ENCODE data around the gene ZNF433. TPM values are rescaled to one million over a fixed set of nuclear protein-coding genes. Genes with fewer than 3 reads are reported as not detected.

Gene ZNF433
- total and polyA plus RNA-seq, 4 donors: 4.4 to 5.8 (median 5.3) TPM

GRCh38 chr19:12052497-12053169 lies 17.2 kb upstream of the ZNF433 start, which contains the start of gene ZNF878:
TSS of gene ZNF878 (minus strand) at chr19:12052961. CDS start at chr19:12052801, 160 bp downstream.
- H3K9me3 ChIP-seq (ENCODE audit: control insufficient read depth, low read length): no peaks in the 10 kb centered on the region
- DNase-seq (peak; percentile 94 to 95), ATAC-seq (ENCODE audit: low FRiP score) (peak; percentile 98)
- no peaks in the 10 kb centered on the region for H3K36me3 ChIP-seq (ENCODE audit: control insufficient read depth in 1 of 2, insufficient read depth in 2 of 2, low read length in 1 of 2)
- H3K4me1 ChIP-seq (ENCODE audit: control insufficient read depth in 1 of 2, insufficient read depth in 2 of 2, low read length in 2 of 2): no peaks in the 10 kb centered on the region
- H3K4me3 ChIP-seq (ENCODE audit: low read length in 2 of 2): peak within 1 kb of the TSS; percentile 49 to 55
- WGBS, 2 donors: 0 to 1% methylated on average over 32 to 46 of the region's 46 CpGs
- H3K27me3 ChIP-seq (ENCODE audit: control insufficient read depth in 1 of 2, insufficient read depth in 2 of 2, low read length in 1 of 2): no peaks in the 10 kb centered on the region
- peak within 1 kb of the TSS in 1 of 2 donors; percentile 75 for H3K27ac ChIP-seq (ENCODE audit: low read depth in 1 of 2, low read length in 2 of 2)
- intact Hi-C loops (cut with DNase I): loop anchor here in 1 of 2 donors (5.0 to 10.0 kb wide), 2 partner anchors 90 to 168 kb away; partner anchors contain the start of gene ZNF69

- Histone ChIP-seq H3K27me3 (ENCODE audit: control insufficient read depth in 1 of 2, insufficient read depth in 2 of 2, low read length in 1 of 2) (no peaks in the 10 kb centered on the region), H3K4me3 (ENCODE audit: low read length in 2 of 2) (peak overlapping the region; percentile 49 to 55), H3K9me3 (ENCODE audit: control insufficient read depth, low read length) (no peaks in the 10 kb centered on the region), H3K4me1 (ENCODE audit: control insufficient read depth in 1 of 2, insufficient read depth in 2 of 2, low read length in 2 of 2) (no peaks in the 10 kb centered on the region), H3K36me3 (ENCODE audit: control insufficient read depth in 1 of 2, insufficient read depth in 2 of 2, low read length in 1 of 2) (no peaks in the 10 kb centered on the region), H3K27ac (ENCODE audit: low read depth in 1 of 2, low read length in 2 of 2) (no peak overlapping the region)
- ATAC-seq (ENCODE audit: low FRiP score) (no peak), DNase-seq (no peak)
- WGBS, 2 donors: 0 to 1% methylated on average over 14 of the region's 14 CpGs
- intact Hi-C loops (cut with DNase I): loop anchor here in 1 of 2 donors (5.0 to 10.0 kb wide), 2 partner anchors 90 to 167 kb away; partner anchors contain the start of gene ZNF69
Observed at GRCh38 chr19:12052091-12052496, 16.6 kb upstream of the ZNF433 start.

GRCh38 chr19:12047868-12048267 lies 12.4 kb upstream of the ZNF433 start:
- no peak for ATAC-seq (ENCODE audit: low FRiP score)

GRCh38 chr19:12043752-12044422 lies 8.4 kb upstream of the ZNF433 start:
- ATAC-seq (ENCODE audit: low FRiP score): no peak

More at GRCh38 chr19:12047868-12048267, 12.4 kb upstream of the ZNF433 start:
- Histone ChIP-seq H3K4me1 (ENCODE audit: control insufficient read depth in 1 of 2, insufficient read depth in 2 of 2, low read length in 2 of 2) (no peaks in the 10 kb centered on the region), H3K9me3 (ENCODE audit: control insufficient read depth, low read length) (peaks cover under 1% of the 10 kb centered on the region), H3K27ac (ENCODE audit: low read depth in 1 of 2, low read length in 2 of 2) (no peak overlapping the region), H3K36me3 (ENCODE audit: control insufficient read depth in 1 of 2, insufficient read depth in 2 of 2, low read length in 1 of 2) (no peaks in the 10 kb centered on the region), H3K27me3 (ENCODE audit: control insufficient read depth in 1 of 2, insufficient read depth in 2 of 2, low read length in 1 of 2) (no peaks in the 10 kb centered on the region), H3K4me3 (ENCODE audit: low read length in 2 of 2) (no peak overlapping the region)
- intact Hi-C loops (cut with DNase I): no loop called here
- DNase-seq: no peak
- 97 to 98% methylated on average over 2 of the region's 2 CpGs for WGBS, 2 donors

GRCh38 chr19:12042893-12043292 lies 7.4 kb upstream of the ZNF433 start:
- Histone ChIP-seq H3K9me3 (ENCODE audit: control insufficient read depth, low read length) (peaks cover 3% of the 10 kb centered on the region), H3K4me3 (ENCODE audit: low read length in 2 of 2) (no peak overlapping the region), H3K27ac (ENCODE audit: low read depth in 1 of 2, low read length in 2 of 2) (no peak overlapping the region), H3K27me3 (ENCODE audit: control insufficient read depth in 1 of 2, insufficient read depth in 2 of 2, low read length in 1 of 2) (no peaks in the 10 kb centered on the region), H3K4me1 (ENCODE audit: control insufficient read depth in 1 of 2, insufficient read depth in 2 of 2, low read length in 2 of 2) (no peaks in the 10 kb centered on the region), H3K36me3 (ENCODE audit: control insufficient read depth in 1 of 2, insufficient read depth in 2 of 2, low read length in 1 of 2) (no peaks in the 10 kb centered on the region)
- no peak for ATAC-seq (ENCODE audit: low FRiP score)
- no peak for DNase-seq
- intact Hi-C loops (cut with DNase I): no loop called here

More at GRCh38 chr19:12043752-12044422, 8.4 kb upstream of the ZNF433 start:
- Histone ChIP-seq H3K27ac (ENCODE audit: low read depth in 1 of 2, low read length in 2 of 2) (no peak overlapping the region), H3K36me3 (ENCODE audit: control insufficient read depth in 1 of 2, insufficient read depth in 2 of 2, low read length in 1 of 2) (no peaks in the 10 kb centered on the region), H3K4me3 (ENCODE audit: low read length in 2 of 2) (no peak overlapping the region), H3K4me1 (ENCODE audit: control insufficient read depth in 1 of 2, insufficient read depth in 2 of 2, low read length in 2 of 2) (no peaks in the 10 kb centered on the region), H3K9me3 (ENCODE audit: control insufficient read depth, low read length) (peaks cover 3% of the 10 kb centered on the region), H3K27me3 (ENCODE audit: control insufficient read depth in 1 of 2, insufficient read depth in 2 of 2, low read length in 1 of 2) (no peaks in the 10 kb centered on the region)
- DNase-seq: no peak
- WGBS, 2 donors: 94 to 97% methylated on average over 5 of the region's 5 CpGs
- intact Hi-C loops (cut with DNase I): no loop called here

- no peaks in the 10 kb centered on the region for H3K9me3 ChIP-seq (ENCODE audit: control insufficient read depth, low read length)
- H3K4me1 ChIP-seq (ENCODE audit: control insufficient read depth in 1 of 2, insufficient read depth in 2 of 2, low read length in 2 of 2): no peaks in the 10 kb centered on the region
- DNase-seq: no peak
- H3K4me3 ChIP-seq (ENCODE audit: low read length in 2 of 2): peak overlapping the region; percentile 50 to 82
- H3K36me3 ChIP-seq (ENCODE audit: control insufficient read depth in 1 of 2, insufficient read depth in 2 of 2, low read length in 1 of 2): no peaks in the 10 kb centered on the region
- no peak for ATAC-seq (ENCODE audit: low FRiP score)
- intact Hi-C loops (cut with DNase I): no loop called here
- WGBS, 2 donors: 15% methylated on average over 8 of the region's 8 CpGs
- no peak overlapping the region for H3K27ac ChIP-seq (ENCODE audit: low read depth in 1 of 2, low read length in 2 of 2)
- H3K27me3 ChIP-seq (ENCODE audit: control insufficient read depth in 1 of 2, insufficient read depth in 2 of 2, low read length in 1 of 2): no peaks in the 10 kb centered on the region
Observed at GRCh38 chr19:12034620-12035019, 859 bp downstream of the ZNF433 start.

GRCh38 chr19:12034198-12034597 lies 1.3 kb downstream of the ZNF433 start:
- Histone ChIP-seq H3K27ac (ENCODE audit: low read depth in 1 of 2, low read length in 2 of 2) (no peak overlapping the region), H3K9me3 (ENCODE audit: control insufficient read depth, low read length) (no peaks in the 10 kb centered on the region), H3K4me1 (ENCODE audit: control insufficient read depth in 1 of 2, insufficient read depth in 2 of 2, low read length in 2 of 2) (no peaks in the 10 kb centered on the region), H3K4me3 (ENCODE audit: low read length in 2 of 2) (no peak overlapping the region), H3K27me3 (ENCODE audit: control insufficient read depth in 1 of 2, insufficient read depth in 2 of 2, low read length in 1 of 2) (no peaks in the 10 kb centered on the region), H3K36me3 (ENCODE audit: control insufficient read depth in 1 of 2, insufficient read depth in 2 of 2, low read length in 1 of 2) (no peaks in the 10 kb centered on the region)
- no peak for ATAC-seq (ENCODE audit: low FRiP score)
- no peak for DNase-seq
- WGBS, 2 donors: 64 to 68% methylated on average over 2 of the region's 2 CpGs
- intact Hi-C loops (cut with DNase I): no loop called here

GRCh38 chr19:12015753-12016116 lies 19.7 kb downstream of the ZNF433 start:
- intact Hi-C loops (cut with DNase I): no loop called here
- Histone ChIP-seq H3K9me3 (ENCODE audit: control insufficient read depth, low read length) (peaks cover 25% of the 10 kb centered on the region), H3K36me3 (ENCODE audit: control insufficient read depth in 1 of 2, insufficient read depth in 2 of 2, low read length in 1 of 2) (peaks cover 15 to 26% of the 10 kb centered on the region in 2 donors), H3K27ac (ENCODE audit: low read depth in 1 of 2, low read length in 2 of 2) (no peak overlapping the region), H3K4me3 (ENCODE audit: low read length in 2 of 2) (no peak overlapping the region), H3K4me1 (ENCODE audit: control insufficient read depth in 1 of 2, insufficient read depth in 2 of 2, low read length in 2 of 2) (no peaks in the 10 kb centered on the region), H3K27me3 (ENCODE audit: control insufficient read depth in 1 of 2, insufficient read depth in 2 of 2, low read length in 1 of 2) (no peaks in the 10 kb centered on the region)
- WGBS, 2 donors: 33 to 53% methylated on average over 2 of the region's 2 CpGs
- DNase-seq: no peak
- ATAC-seq (ENCODE audit: low FRiP score): no peak

Measured in aorta (tissue), 5 donors.